Measurements from ENCODE around the gene KNDC1. TPM values are rescaled to one million over a fixed set of nuclear protein-coding genes. Genes with fewer than 3 reads are reported as not detected.

Gene KNDC1
- total and polyA plus RNA-seq, 2 of the 13 experiments (the other 11 are each of a cell fraction or from before 2014, with no cell fraction given) = 0.69 TPM; not detected in 1

GRCh38 chr10:133162910-133163856 is 3.2 kb downstream of the KNDC1 start (continued):
- TF ChIP-seq ZSCAN22 (CRISPR knock-in tag; IDR thresholded peaks at IDR 0.05) (no peak), SNRNP70 (IDR thresholded peaks at IDR 0.05; ENCODE audit: low read depth, low read length) (no peak), SIX4 (CRISPR knock-in tag; IDR thresholded peaks at IDR 0.05) (no peak), ZNF691 (CRISPR knock-in tag; IDR thresholded peaks at IDR 0.05; ENCODE audit: borderline replicate concordance, low read depth) (no peak), ZNF543 (CRISPR knock-in tag; IDR thresholded peaks at IDR 0.05) (no peak), SMARCE1 (IDR thresholded peaks at IDR 0.05; ENCODE audit: borderline replicate concordance) (no peak), ZNF629 (CRISPR knock-in tag; conservative IDR thresholded peaks at IDR 0.05) (no peak), PAX8 (CRISPR knock-in tag; IDR thresholded peaks at IDR 0.05; ENCODE audit: borderline replicate concordance) (no peak), ZNF263 (CRISPR knock-in tag; IDR thresholded peaks at IDR 0.05) (no peak), ZKSCAN1 (IDR thresholded peaks at IDR 0.05; ENCODE audit: low read length) (no peak), JUN (CRISPR knock-in tag; IDR thresholded peaks at IDR 0.05) (no peak), ZNF577 (CRISPR knock-in tag; IDR thresholded peaks at IDR 0.05; ENCODE audit: borderline replicate concordance, low read depth) (no peak), XRCC5 (optimal IDR thresholded peaks at IDR 0.05; ENCODE audit: low read length) (no peak), ZNF282 (IDR thresholded peaks at IDR 0.05; ENCODE audit: partially characterized antibody) (no peak), ZBTB7B (CRISPR knock-in tag; IDR thresholded peaks at IDR 0.05) (no peak), ZSCAN29 (CRISPR knock-in tag; conservative IDR thresholded peaks at IDR 0.05) (no peak), ZNF333 (CRISPR knock-in tag; IDR thresholded peaks at IDR 0.05; ENCODE audit: borderline replicate concordance) (no peak)

Measured in HepG2 (cell line).